Right atrium auricular region (tissue), 2 donors: ENCODE data around the gene NEK11. TPM values are rescaled to one million over a fixed set of nuclear protein-coding genes. Genes with fewer than 3 reads are reported as not detected.

ENCODE experiments used
- DNase-seq: peaks from one replicate; pipeline ENCODE4 v3.0.0-alpha.2; 2019; ENCODE audit warnings: low spot score
- H3K27ac ChIP-seq, 2 donors: fragments of 200-600 bp; sonication (generic); 1 replicate in 1 of 2; 2 replicates in 1 of 2; pipeline ENCODE4 v1.5.1; 2016 to 2019
- H3K27me3 ChIP-seq, 2 donors: fragments of 200-600 bp; sonication (generic); one replicate each; pipeline versions ENCODE4 v1.5.1 to v1.6.0; 2017 to 2019
- H3K36me3 ChIP-seq: fragments of 200-600 bp; sonication (generic); one replicate; pipeline ENCODE4 v1.5.1; 2016
- H3K4me1 ChIP-seq, 2 donors: fragments of 200-600 bp; sonication (generic); one replicate each; pipeline versions ENCODE4 v1.5.1 to v1.6.0; 2017 to 2019
- H3K4me3 ChIP-seq, 2 donors: fragments of 200-600 bp; sonication (generic); 1 replicate in 1 of 2; 2 replicates in 1 of 2; pipeline ENCODE4 v1.5.1; 2017 to 2019; ENCODE audit warnings: mild to moderate bottlenecking in 1 of 2, moderate library complexity in 1 of 2
- H3K9me3 ChIP-seq, 2 donors: fragments of 200-600 bp; sonication (generic); one replicate each; pipeline ENCODE4 v1.5.1; 2019
- CTCF ChIP-seq, 2 donors: fragments of 200-600 bp; sonication (generic); IDR thresholded peaks; one replicate each; pipeline ENCODE4 v1.5.1; 2019; ENCODE audit warnings: antibody characterized with exemption in 2 of 2
- total RNA-seq, 2 donors: library from RNA; depleted of rRNA; stranded (reverse); fragments of >200 nt; gene quantifications; one replicate each; pipeline ENCODE4 v1.1.0, GENCODE V29; 2016

NEK11 gene
- total RNA-seq, 2 donors from 2014 or later, result 2.0 to 2.2 TPM

GRCh38 chr3:131082246-131082645, 55.6 kb downstream of the NEK11 start:
- Histone ChIP-seq H3K4me3 (no peak overlapping the region), H3K36me3 (no peaks in the 10 kb centered on the region), H3K9me3 (no peaks in the 10 kb centered on the region), H3K4me1 (peaks cover 0 to 5% of the 10 kb centered on the region in 2 donors), H3K27ac (no peak overlapping the region), H3K27me3 (no peaks in the 10 kb centered on the region)
- no peak for TF ChIP-seq CTCF (IDR thresholded peaks at IDR 0.05)
- no peak for DNase-seq

GRCh38 chr3:131082871-131083863, 56.5 kb downstream of the NEK11 start:
- Histone ChIP-seq H3K9me3 (no peaks in the 10 kb centered on the region), H3K36me3 (no peaks in the 10 kb centered on the region), H3K27me3 (no peaks in the 10 kb centered on the region), H3K4me3 (no peak overlapping the region), H3K4me1 (peaks cover 0 to 5% of the 10 kb centered on the region in 2 donors), H3K27ac (no peak overlapping the region)
- DNase-seq, result no peak
- TF ChIP-seq CTCF (IDR thresholded peaks at IDR 0.05), result no peak

- no peak for DNase-seq
- H3K36me3 ChIP-seq, result no peaks in the 10 kb centered on the region
- H3K27ac ChIP-seq, result no peak overlapping the region
- H3K4me3 ChIP-seq, result no peak overlapping the region
- H3K27me3 ChIP-seq, result no peaks in the 10 kb centered on the region
- no peaks in the 10 kb centered on the region for H3K9me3 ChIP-seq
- no peak for TF ChIP-seq CTCF (IDR thresholded peaks at IDR 0.05)
- no peaks in the 10 kb centered on the region for H3K4me1 ChIP-seq
These were observed 65.1 kb downstream of the NEK11 start for GRCh38 chr3:131091768-131092167.

GRCh38 chr3:131107637-131108433, 81.2 kb downstream of the NEK11 start:
- Histone ChIP-seq H3K4me1 (no peaks in the 10 kb centered on the region), H3K36me3 (no peaks in the 10 kb centered on the region), H3K27me3 (no peaks in the 10 kb centered on the region), H3K27ac (no peak overlapping the region), H3K4me3 (no peak overlapping the region), H3K9me3 (no peaks in the 10 kb centered on the region)
- DNase-seq, result no peak
- no peak for TF ChIP-seq CTCF (IDR thresholded peaks at IDR 0.05)

GRCh38 chr3:131109156-131109555, 82.5 kb downstream of the NEK11 start:
- Histone ChIP-seq H3K4me3 (no peak overlapping the region), H3K9me3 (no peaks in the 10 kb centered on the region), H3K27ac (no peak overlapping the region), H3K4me1 (no peaks in the 10 kb centered on the region), H3K27me3 (no peaks in the 10 kb centered on the region), H3K36me3 (no peaks in the 10 kb centered on the region)
- no peak for DNase-seq
- no peak for TF ChIP-seq CTCF (IDR thresholded peaks at IDR 0.05)
